ENCODE results near the gene ASRGL1. TPM values are rescaled to one million over a fixed set of nuclear protein-coding genes. Genes with fewer than 3 reads are reported as not detected.
"Not testable (repeated sequence)": the region's sequence is repeated elsewhere in the genome, so short reads cannot be mapped to it uniquely, and the experiment has no call there.

The ASRGL1 gene
- polyA plus RNA-seq, 2 donors: 0.45 to 1.3 TPM

GRCh38 chr11:62344210-62344609, 7.0 kb downstream of the ASRGL1 start:
- 85 to 90% methylated on average over 1 of the region's 1 CpG for WGBS, 2 donors
- H3K4me1 ChIP-seq (ENCODE audit: control insufficient read depth in 2 of 2, insufficient read depth in 2 of 2, low read length in 1 of 2): no peaks in the 10 kb centered on the region
- H3K9me3 ChIP-seq (ENCODE audit: control insufficient read depth in 2 of 2, insufficient read depth in 1 of 2, low read depth in 1 of 2, low read length in 1 of 2): no peaks in the 10 kb centered on the region
- H3K4me3 ChIP-seq (ENCODE audit: low read depth in 1 of 2, low read length in 2 of 2): no peak overlapping the region
- no peaks in the 10 kb centered on the region for H3K27me3 ChIP-seq (ENCODE audit: control insufficient read depth in 1 of 2, insufficient read depth in 2 of 2, low read length in 2 of 2)
- no peaks in the 10 kb centered on the region for H3K36me3 ChIP-seq (ENCODE audit: control insufficient read depth in 2 of 2, insufficient read depth in 2 of 2, low read length in 1 of 2)
- H3K27ac ChIP-seq (ENCODE audit: low read depth in 2 of 2, low read length in 1 of 2): no peak overlapping the region

GRCh38 chr11:62345861-62346260, 8.6 kb downstream of the ASRGL1 start:
- 87 to 90% methylated on average over 6 of the region's 6 CpGs for WGBS, 2 donors
- H3K4me3 ChIP-seq (ENCODE audit: low read depth in 1 of 2, low read length in 2 of 2): no peak overlapping the region
- no peaks in the 10 kb centered on the region for H3K27me3 ChIP-seq (ENCODE audit: control insufficient read depth in 1 of 2, insufficient read depth in 2 of 2, low read length in 2 of 2)
- H3K4me1 ChIP-seq (ENCODE audit: control insufficient read depth in 2 of 2, insufficient read depth in 2 of 2, low read length in 1 of 2): no peaks in the 10 kb centered on the region
- H3K27ac ChIP-seq (ENCODE audit: low read depth in 2 of 2, low read length in 1 of 2): no peak overlapping the region
- no peaks in the 10 kb centered on the region for H3K36me3 ChIP-seq (ENCODE audit: control insufficient read depth in 2 of 2, insufficient read depth in 2 of 2, low read length in 1 of 2)
- no peaks in the 10 kb centered on the region for H3K9me3 ChIP-seq (ENCODE audit: control insufficient read depth in 2 of 2, insufficient read depth in 1 of 2, low read depth in 1 of 2, low read length in 1 of 2)

- Histone ChIP-seq H3K9me3 (ENCODE audit: control insufficient read depth in 2 of 2, insufficient read depth in 1 of 2, low read depth in 1 of 2, low read length in 1 of 2) (no peaks in the 10 kb centered on the region), H3K4me1 (ENCODE audit: control insufficient read depth in 2 of 2, insufficient read depth in 2 of 2, low read length in 1 of 2) (no peaks in the 10 kb centered on the region), H3K27me3 (ENCODE audit: control insufficient read depth in 1 of 2, insufficient read depth in 2 of 2, low read length in 2 of 2) (no peaks in the 10 kb centered on the region), H3K36me3 (ENCODE audit: control insufficient read depth in 2 of 2, insufficient read depth in 2 of 2, low read length in 1 of 2) (no peaks in the 10 kb centered on the region), H3K27ac (ENCODE audit: low read depth in 2 of 2, low read length in 1 of 2) (no peak overlapping the region), H3K4me3 (ENCODE audit: low read depth in 1 of 2, low read length in 2 of 2) (no peak overlapping the region)
- 87 to 90% methylated on average over 9 of the region's 9 CpGs for WGBS, 2 donors
These were observed 15.4 kb downstream of the ASRGL1 start for GRCh38 chr11:62352355-62353336.

DNA sequence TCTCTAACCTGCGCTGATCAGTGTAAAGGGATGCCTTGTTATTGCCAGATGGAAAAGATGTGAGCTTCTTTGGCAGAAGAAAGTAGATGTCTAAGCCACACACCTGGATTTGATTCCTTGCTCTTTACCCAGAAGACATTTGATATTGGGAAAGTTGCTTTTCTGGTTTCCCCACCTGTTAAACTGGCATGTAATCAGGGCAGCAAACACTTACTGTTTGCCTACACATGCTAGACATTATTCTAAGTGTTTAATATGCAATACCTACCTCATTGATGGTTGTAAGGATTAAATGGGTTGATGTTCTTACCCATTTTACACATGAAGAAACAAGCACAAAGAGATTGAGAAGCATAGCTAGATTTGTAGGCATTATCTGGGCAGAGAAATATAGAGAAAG, 16.6 kb downstream of the ASRGL1 start:
- Histone ChIP-seq H3K9me3 (ENCODE audit: control insufficient read depth in 2 of 2, insufficient read depth in 1 of 2, low read depth in 1 of 2, low read length in 1 of 2) (no peaks in the 10 kb centered on the region), H3K36me3 (ENCODE audit: control insufficient read depth in 2 of 2, insufficient read depth in 2 of 2, low read length in 1 of 2) (no peaks in the 10 kb centered on the region), H3K27ac (ENCODE audit: low read depth in 2 of 2, low read length in 1 of 2) (no peak overlapping the region), H3K4me1 (ENCODE audit: control insufficient read depth in 2 of 2, insufficient read depth in 2 of 2, low read length in 1 of 2) (no peaks in the 10 kb centered on the region), H3K4me3 (ENCODE audit: low read depth in 1 of 2, low read length in 2 of 2) (no peak overlapping the region), H3K27me3 (ENCODE audit: control insufficient read depth in 1 of 2, insufficient read depth in 2 of 2, low read length in 2 of 2) (no peaks in the 10 kb centered on the region)
- WGBS, 2 donors: 49 to 50% methylated on average over 1 of the region's 1 CpG

DNA sequence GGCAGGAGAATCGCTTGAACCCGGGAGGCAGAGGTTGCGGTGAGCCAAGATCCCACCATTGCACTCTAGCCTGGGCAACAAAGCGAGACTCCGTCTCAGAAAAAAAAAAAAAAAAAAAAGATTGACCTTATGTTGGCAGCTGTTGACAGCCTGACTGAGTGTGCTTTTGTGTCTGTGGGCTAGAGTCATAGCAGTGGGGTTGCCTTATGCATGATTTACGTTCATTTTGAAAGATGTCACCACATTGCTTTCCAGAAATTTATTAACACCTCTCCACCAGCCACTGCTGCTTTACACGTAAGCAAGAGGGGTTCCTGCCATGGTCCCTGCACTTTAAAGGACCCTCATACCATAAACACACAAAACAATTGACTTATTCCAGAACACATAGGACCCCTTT, 21.0 kb downstream of the ASRGL1 start:
- no peaks in the 10 kb centered on the region for H3K9me3 ChIP-seq (ENCODE audit: control insufficient read depth in 2 of 2, insufficient read depth in 1 of 2, low read depth in 1 of 2, low read length in 1 of 2)
- no peaks in the 10 kb centered on the region for H3K4me1 ChIP-seq (ENCODE audit: control insufficient read depth in 2 of 2, insufficient read depth in 2 of 2, low read length in 1 of 2)
- no peak overlapping the region for H3K27ac ChIP-seq (ENCODE audit: low read depth in 2 of 2, low read length in 1 of 2)
- WGBS, 2 donors: 94 to 96% methylated on average over 7 of the region's 7 CpGs
- no peak overlapping the region for H3K4me3 ChIP-seq (ENCODE audit: low read depth in 1 of 2, low read length in 2 of 2)
- H3K27me3 ChIP-seq (ENCODE audit: control insufficient read depth in 1 of 2, insufficient read depth in 2 of 2, low read length in 2 of 2): no peaks in the 10 kb centered on the region
- H3K36me3 ChIP-seq (ENCODE audit: control insufficient read depth in 2 of 2, insufficient read depth in 2 of 2, low read length in 1 of 2): no peaks in the 10 kb centered on the region

DNA sequence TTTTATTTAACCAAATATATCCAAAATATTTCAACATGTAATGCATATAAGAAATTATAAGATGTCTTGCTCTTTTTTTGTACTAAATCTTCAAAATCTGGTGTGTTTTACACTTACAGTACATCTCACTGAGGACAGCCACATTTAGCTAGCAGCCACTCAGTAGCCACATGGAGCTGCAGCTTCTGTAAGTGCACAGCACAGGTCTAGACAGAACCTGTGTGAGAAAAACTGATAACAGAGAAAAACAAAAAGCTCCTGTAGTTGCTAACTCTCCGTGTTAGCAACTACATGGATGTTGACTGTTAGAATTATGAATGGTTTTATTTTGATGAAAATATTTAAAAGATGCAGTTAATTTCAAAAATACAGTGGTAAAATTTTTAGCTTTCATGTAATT, 22.2 kb downstream of the ASRGL1 start:
- Histone ChIP-seq H3K9me3 (ENCODE audit: control insufficient read depth in 2 of 2, insufficient read depth in 1 of 2, low read depth in 1 of 2, low read length in 1 of 2) (no peaks in the 10 kb centered on the region), H3K36me3 (ENCODE audit: control insufficient read depth in 2 of 2, insufficient read depth in 2 of 2, low read length in 1 of 2) (no peaks in the 10 kb centered on the region), H3K4me1 (ENCODE audit: control insufficient read depth in 2 of 2, insufficient read depth in 2 of 2, low read length in 1 of 2) (no peaks in the 10 kb centered on the region), H3K27me3 (ENCODE audit: control insufficient read depth in 1 of 2, insufficient read depth in 2 of 2, low read length in 2 of 2) (no peaks in the 10 kb centered on the region), H3K27ac (ENCODE audit: low read depth in 2 of 2, low read length in 1 of 2) (no peak overlapping the region), H3K4me3 (ENCODE audit: low read depth in 1 of 2, low read length in 2 of 2) (no peak overlapping the region)
- WGBS, 2 donors: 78 to 87% methylated on average over 1 of the region's 1 CpG

DNA sequence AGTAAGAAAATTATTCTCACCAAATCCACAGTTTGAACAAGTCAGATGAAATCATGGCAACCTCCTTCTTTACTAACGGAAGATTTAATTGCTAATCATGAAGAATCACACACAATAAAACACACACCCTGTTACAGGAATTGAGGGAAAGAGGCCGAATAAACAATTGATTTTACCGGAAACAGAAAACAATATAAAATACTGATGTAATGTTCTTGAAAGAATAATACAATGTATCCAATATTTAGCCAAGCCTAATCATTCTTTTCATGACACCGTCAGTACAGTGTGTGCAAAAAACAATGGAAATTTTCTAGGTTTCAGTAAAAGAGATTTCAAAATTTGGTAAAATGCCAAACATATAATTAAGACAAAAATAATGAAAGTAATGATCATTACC, 23.4 kb downstream of the ASRGL1 start:
- H3K9me3 ChIP-seq (ENCODE audit: control insufficient read depth in 2 of 2, insufficient read depth in 1 of 2, low read depth in 1 of 2, low read length in 1 of 2): no peaks in the 10 kb centered on the region
- no peak overlapping the region for H3K4me3 ChIP-seq (ENCODE audit: low read depth in 1 of 2, low read length in 2 of 2)
- no peaks in the 10 kb centered on the region for H3K27me3 ChIP-seq (ENCODE audit: control insufficient read depth in 1 of 2, insufficient read depth in 2 of 2, low read length in 2 of 2)
- WGBS, 2 donors: 59 to 68% methylated on average over 4 of the region's 4 CpGs
- H3K36me3 ChIP-seq (ENCODE audit: control insufficient read depth in 2 of 2, insufficient read depth in 2 of 2, low read length in 1 of 2): no peaks in the 10 kb centered on the region
- no peaks in the 10 kb centered on the region for H3K4me1 ChIP-seq (ENCODE audit: control insufficient read depth in 2 of 2, insufficient read depth in 2 of 2, low read length in 1 of 2)
- no peak overlapping the region for H3K27ac ChIP-seq (ENCODE audit: low read depth in 2 of 2, low read length in 1 of 2)

- 83 to 84% methylated on average over 7 of the region's 7 CpGs for WGBS, 2 donors
- not testable (repeated sequence) for H3K27me3 ChIP-seq (ENCODE audit: control insufficient read depth in 1 of 2, insufficient read depth in 2 of 2, low read length in 2 of 2); H3K9me3 ChIP-seq (ENCODE audit: control insufficient read depth in 2 of 2, insufficient read depth in 1 of 2, low read depth in 1 of 2, low read length in 1 of 2); H3K4me3 ChIP-seq (ENCODE audit: low read depth in 1 of 2, low read length in 2 of 2); H3K4me1 ChIP-seq (ENCODE audit: control insufficient read depth in 2 of 2, insufficient read depth in 2 of 2, low read length in 1 of 2); H3K36me3 ChIP-seq (ENCODE audit: control insufficient read depth in 2 of 2, insufficient read depth in 2 of 2, low read length in 1 of 2); H3K27ac ChIP-seq (ENCODE audit: low read depth in 2 of 2, low read length in 1 of 2)
These were observed 31.7 kb downstream of the ASRGL1 start for GRCh38 chr11:62368861-62369477.

DNA sequence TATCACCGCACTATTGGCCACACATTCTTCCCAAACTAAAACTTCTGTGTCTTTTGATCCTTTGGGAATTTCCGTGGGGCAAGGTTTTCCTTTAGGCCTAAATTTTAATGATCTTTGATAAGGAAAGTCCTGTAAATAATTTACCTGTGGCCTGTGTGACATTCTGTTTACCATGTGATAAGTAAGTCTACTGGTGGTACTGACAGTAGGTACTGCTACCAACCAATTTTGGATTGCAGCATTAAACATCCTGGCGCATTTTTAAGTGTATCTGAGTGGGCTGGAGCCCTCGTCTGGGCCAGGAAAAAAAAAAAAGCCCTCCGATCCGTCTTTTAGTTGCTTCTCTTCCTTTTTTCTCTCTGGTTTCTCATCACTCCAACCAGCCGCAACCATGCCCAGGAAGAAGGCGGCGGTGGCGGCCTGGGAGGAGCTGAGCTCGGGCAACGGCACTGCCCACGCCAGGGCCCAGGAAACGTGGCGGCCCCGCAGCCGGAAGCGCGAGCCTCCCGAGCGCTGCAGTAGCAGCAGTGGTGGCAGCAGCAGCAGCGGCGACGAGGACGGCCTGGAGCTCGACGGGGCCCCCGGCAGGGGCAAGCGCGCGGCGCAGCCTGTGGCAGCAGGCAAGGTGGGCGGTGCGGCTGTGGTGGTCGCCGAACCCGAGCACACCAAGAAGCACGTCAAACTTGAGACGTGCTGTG, 33.6 kb downstream of the ASRGL1 start:
- Histone ChIP-seq H3K4me3 (ENCODE audit: low read depth in 1 of 2, low read length in 2 of 2) (no peak overlapping the region), H3K27me3 (ENCODE audit: control insufficient read depth in 1 of 2, insufficient read depth in 2 of 2, low read length in 2 of 2) (no peaks in the 10 kb centered on the region), H3K36me3 (ENCODE audit: control insufficient read depth in 2 of 2, insufficient read depth in 2 of 2, low read length in 1 of 2) (no peaks in the 10 kb centered on the region), H3K9me3 (ENCODE audit: control insufficient read depth in 2 of 2, insufficient read depth in 1 of 2, low read depth in 1 of 2, low read length in 1 of 2) (no peaks in the 10 kb centered on the region), H3K27ac (ENCODE audit: low read depth in 2 of 2, low read length in 1 of 2) (no peak overlapping the region), H3K4me1 (ENCODE audit: control insufficient read depth in 2 of 2, insufficient read depth in 2 of 2, low read length in 1 of 2) (peaks cover 0 to 4% of the 10 kb centered on the region in 2 donors)
- whole genome bisulfite sequencing, 2 donors: 33 to 41% methylated on average over 38 to 39 of the region's 39 CpGs
